H54 (cell line): ENCODE results near the gene MACROD2.

Experiments used
- DNase-seq: peaks from one replicate; pipeline ENCODE4 v3.0.0; 2011; ENCODE audit warnings: low spot score, mixed read lengths; ENCODE audit not compliant: insufficient read length
- FAIRE-seq: peaks from 3 replicates; lab custom pipeline; 2011; peaks lifted over from hg19 to GRCh38; lab: Jason Lieb, UNC
- POLR2A ChIP-seq: IDR thresholded peaks from 2 replicates; pipeline ENCODE4 v1.6.1; 2011; ENCODE audit warnings: low read depth, mild to moderate bottlenecking, low read length

The MACROD2 gene

GRCh38 chr20:14950633-14951032 is 955.3 kb downstream of the MACROD2 start:
- no peak for DNase-seq
- TF ChIP-seq POLR2A, result no peak
- FAIRE-seq, result no peak

GRCh38 chr20:14951105-14951504 is 955.8 kb downstream of the MACROD2 start:
- TF ChIP-seq POLR2A, result no peak
- no peak for FAIRE-seq
- DNase-seq, result no peak

- no peak for FAIRE-seq
- TF ChIP-seq POLR2A, result no peak
- no peak for DNase-seq
Observed at GRCh38 chr20:14951707-14952418, 956.5 kb downstream of the MACROD2 start.

- no peak for DNase-seq
- TF ChIP-seq POLR2A, result no peak
- no peak for FAIRE-seq
Observed at GRCh38 chr20:14953736-14954135, 958.4 kb downstream of the MACROD2 start.

GRCh38 chr20:14955399-14955798 is 960.1 kb downstream of the MACROD2 start:
- FAIRE-seq, result no peak
- no peak for DNase-seq
- no peak for TF ChIP-seq POLR2A

GRCh38 chr20:14956026-14956425 is 960.7 kb downstream of the MACROD2 start:
- TF ChIP-seq POLR2A, result no peak
- no peak for DNase-seq
- FAIRE-seq, result no peak

GRCh38 chr20:14956538-14956937 is 961.2 kb downstream of the MACROD2 start:
- no peak for TF ChIP-seq POLR2A
- no peak for DNase-seq
- FAIRE-seq, result no peak

- TF ChIP-seq POLR2A, result no peak
- DNase-seq (no peak), FAIRE-seq (no peak)
Observed at GRCh38 chr20:14957402-14957801, 962.1 kb downstream of the MACROD2 start.

GRCh38 chr20:14958626-14959025 is 963.3 kb downstream of the MACROD2 start:
- no peak for TF ChIP-seq POLR2A
- FAIRE-seq (no peak), DNase-seq (no peak)

GRCh38 chr20:14959506-14960475 is 964.5 kb downstream of the MACROD2 start:
- DNase-seq (no peak), FAIRE-seq (no peak)
- TF ChIP-seq POLR2A, result no peak

- no peak for DNase-seq
- FAIRE-seq, result no peak
- no peak for TF ChIP-seq POLR2A
Observed at GRCh38 chr20:14960831-14961230, 965.5 kb downstream of the MACROD2 start.

GRCh38 chr20:14963262-14963663 is 967.9 kb downstream of the MACROD2 start:
- TF ChIP-seq POLR2A, result no peak
- DNase-seq, result no peak
- FAIRE-seq, result no peak

GRCh38 chr20:14966203-14966602 is 970.9 kb downstream of the MACROD2 start:
- FAIRE-seq, result no peak
- DNase-seq, result no peak
- TF ChIP-seq POLR2A, result no peak

- DNase-seq (no peak), FAIRE-seq (no peak)
- TF ChIP-seq POLR2A, result no peak
Observed at GRCh38 chr20:14966808-14967207, 971.5 kb downstream of the MACROD2 start.
